Thoracic aorta (tissue), 2 donors: ENCODE results near the gene LTO1. TPM values are rescaled to one million over a fixed set of nuclear protein-coding genes. Genes with fewer than 3 reads are reported as not detected.

Source experiments
- ATAC-seq: fragments of 150-250 bp; one replicate; pipeline ENCODE4 v1.8.0; 2017; ENCODE audit warnings: low read depth; ENCODE audit not compliant: insufficient number of reproducible peaks, low FRiP score
- DNase-seq: peaks from one replicate; pipeline ENCODE4 v3.0.0-alpha.2; 2020; ENCODE audit warnings: low spot score
- H3K27ac ChIP-seq, 2 donors: fragments of 200-600 bp; sonication (generic); 1 replicate in 1 of 2; 2 replicates in 1 of 2; pipeline ENCODE4 v1.5.1; 2016; ENCODE audit warnings: mild to moderate bottlenecking in 2 of 2, moderate library complexity in 2 of 2
- H3K27me3 ChIP-seq: fragments of 200-600 bp; sonication (generic); replicated peaks from 2 replicates; pipeline ENCODE4 v1.6.0; 2016; ENCODE audit warnings: mild to moderate bottlenecking; ENCODE audit not compliant: insufficient read depth
- H3K36me3 ChIP-seq: fragments of 200-600 bp; sonication (generic); one replicate; pipeline ENCODE4 v1.5.1; 2016
- H3K4me1 ChIP-seq, 2 donors: fragments of 200-600 bp; sonication (generic); 1 replicate in 1 of 2; 2 replicates in 1 of 2; pipeline versions ENCODE4 v1.5.1 to v1.6.0; 2016; ENCODE audit warnings: low read depth in 2 of 2, mild to moderate bottlenecking in 1 of 2; ENCODE audit not compliant: control insufficient read depth in 1 of 2
- H3K4me3 ChIP-seq: fragments of 200-600 bp; sonication (generic); 2 replicates; pipeline ENCODE4 v1.5.1; 2016; ENCODE audit warnings: mild to moderate bottlenecking
- H3K9me3 ChIP-seq: fragments of 200-600 bp; sonication (generic); 2 replicates; pipeline ENCODE4 v1.5.1; 2016
- total RNA-seq, 2 donors: library from RNA; depleted of rRNA; stranded (reverse); fragments of >200 nt; gene quantifications; one replicate each; pipeline versions ENCODE4 v1.1.0 to v1.2.3, GENCODE V29; 2016
- TF ChIP-seq, protein P1 (sequence below): fragments of 200-600 bp; sonication (generic); IDR thresholded peaks from one replicate; pipeline ENCODE4 v1.5.1; 2019; ENCODE audit warnings: antibody characterized with exemption

LTO1 gene
- total RNA-seq, 2 donors from 2014 or later = 23.6 to 43.5 TPM

DNA sequence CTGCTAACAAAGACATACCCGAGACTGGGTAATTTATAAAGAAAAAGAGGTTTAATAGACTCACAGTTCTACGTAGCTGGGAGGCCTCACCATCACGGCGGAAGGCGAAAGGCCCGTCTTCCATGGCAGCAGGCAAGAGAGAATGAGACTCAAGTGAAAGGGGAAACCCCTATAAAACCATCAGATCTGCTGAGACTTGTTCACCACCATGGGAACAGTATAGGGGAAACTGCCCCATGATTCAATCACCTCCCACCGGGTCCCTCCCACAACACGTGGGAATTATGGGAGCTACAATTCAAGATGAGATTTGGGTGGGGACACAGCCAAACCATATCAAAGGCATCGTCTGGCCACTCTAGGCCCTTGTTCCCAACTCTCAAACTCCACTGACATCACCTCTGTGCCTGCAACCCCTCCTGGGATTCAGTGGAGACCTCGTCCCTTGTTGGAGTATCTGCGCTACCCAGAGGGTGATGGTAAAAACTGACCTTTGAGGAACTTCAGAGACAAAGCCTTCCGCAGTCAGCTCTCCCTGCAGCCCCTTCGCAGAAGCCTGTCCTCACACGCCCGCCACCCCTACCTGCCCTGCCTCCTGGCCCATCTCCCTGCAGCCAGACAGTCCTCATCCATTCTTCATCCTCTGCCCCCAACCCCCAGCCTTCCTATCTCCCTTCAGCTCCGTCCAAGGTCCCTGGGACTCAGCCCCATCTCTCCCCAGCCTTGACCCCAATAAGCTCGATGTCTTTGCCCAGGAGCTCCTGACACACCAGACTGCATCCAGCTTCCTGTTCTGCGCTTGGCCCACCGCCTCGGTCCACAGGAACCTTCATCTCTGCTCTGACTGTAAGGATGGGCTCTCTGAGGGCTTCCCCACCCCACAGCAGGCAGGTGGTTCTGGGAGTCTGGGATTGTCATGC lies 18.4 kb downstream of the LTO1 start:
- TF ChIP-seq, protein P1, sequence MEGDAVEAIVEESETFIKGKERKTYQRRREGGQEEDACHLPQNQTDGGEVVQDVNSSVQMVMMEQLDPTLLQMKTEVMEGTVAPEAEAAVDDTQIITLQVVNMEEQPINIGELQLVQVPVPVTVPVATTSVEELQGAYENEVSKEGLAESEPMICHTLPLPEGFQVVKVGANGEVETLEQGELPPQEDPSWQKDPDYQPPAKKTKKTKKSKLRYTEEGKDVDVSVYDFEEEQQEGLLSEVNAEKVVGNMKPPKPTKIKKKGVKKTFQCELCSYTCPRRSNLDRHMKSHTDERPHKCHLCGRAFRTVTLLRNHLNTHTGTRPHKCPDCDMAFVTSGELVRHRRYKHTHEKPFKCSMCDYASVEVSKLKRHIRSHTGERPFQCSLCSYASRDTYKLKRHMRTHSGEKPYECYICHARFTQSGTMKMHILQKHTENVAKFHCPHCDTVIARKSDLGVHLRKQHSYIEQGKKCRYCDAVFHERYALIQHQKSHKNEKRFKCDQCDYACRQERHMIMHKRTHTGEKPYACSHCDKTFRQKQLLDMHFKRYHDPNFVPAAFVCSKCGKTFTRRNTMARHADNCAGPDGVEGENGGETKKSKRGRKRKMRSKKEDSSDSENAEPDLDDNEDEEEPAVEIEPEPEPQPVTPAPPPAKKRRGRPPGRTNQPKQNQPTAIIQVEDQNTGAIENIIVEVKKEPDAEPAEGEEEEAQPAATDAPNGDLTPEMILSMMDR = no peak
- ATAC-seq (no peak), DNase-seq (no peak)
- Histone ChIP-seq H3K4me3 (no peak overlapping the region), H3K27ac (no peak overlapping the region), H3K27me3 (no peaks in the 10 kb centered on the region), H3K36me3 (peaks cover 13% of the 10 kb centered on the region), H3K4me1 (no peaks in the 10 kb centered on the region), H3K9me3 (no peaks in the 10 kb centered on the region)

DNA sequence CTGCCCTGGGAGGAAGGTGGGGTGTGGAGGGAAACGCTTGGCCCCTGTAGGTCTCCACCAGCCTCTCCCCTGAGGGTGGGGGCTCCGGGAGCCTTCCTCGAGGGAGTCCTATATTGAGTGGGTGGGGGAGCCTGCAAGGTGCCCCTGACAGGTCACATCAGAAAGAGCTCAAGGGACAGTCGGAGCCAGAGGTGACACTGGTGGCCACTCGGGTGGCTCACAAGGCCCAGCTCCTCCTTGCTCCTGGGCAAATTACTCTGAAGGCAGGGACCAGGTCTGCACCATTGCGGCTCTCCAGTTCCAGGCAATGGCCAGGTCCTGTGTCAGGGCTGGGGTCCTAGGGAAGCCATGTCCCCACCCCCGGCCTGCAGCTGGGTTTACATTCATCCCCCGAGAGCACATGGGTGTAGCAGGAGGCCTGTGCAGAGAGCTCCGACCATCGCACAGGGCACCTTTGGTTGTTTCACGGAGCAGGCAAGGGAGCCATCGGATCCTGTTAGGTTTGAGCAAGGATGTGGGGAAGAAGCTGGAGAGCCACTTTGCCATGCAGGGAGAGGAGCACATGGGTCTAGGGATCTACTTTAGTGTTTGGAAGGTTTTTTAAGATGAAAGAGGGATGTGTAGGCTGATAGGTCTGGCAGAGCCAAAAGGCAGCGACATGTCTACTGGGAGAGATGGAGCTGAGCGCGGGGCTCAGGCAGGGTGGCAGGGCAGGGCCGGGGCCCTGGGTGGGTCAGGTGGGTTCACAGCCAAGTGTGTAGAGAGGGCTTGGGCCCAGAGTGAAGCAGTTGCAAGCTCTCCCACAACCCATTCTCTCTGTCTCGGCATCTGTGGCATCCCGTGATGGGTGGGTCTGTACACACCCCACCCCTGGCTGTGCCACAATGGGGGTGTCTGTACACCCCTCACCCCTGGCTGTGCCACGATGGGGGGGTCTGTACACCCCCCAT lies 19.4 kb downstream of the LTO1 start:
- TF ChIP-seq, protein P1 = no peak
- no peaks in the 10 kb centered on the region for H3K27me3 ChIP-seq
- H3K9me3 ChIP-seq = no peaks in the 10 kb centered on the region
- DNase-seq (no peak), ATAC-seq (no peak)
- H3K36me3 ChIP-seq = peaks cover 17% of the 10 kb centered on the region
- no peaks in the 10 kb centered on the region for H3K4me1 ChIP-seq
- H3K4me3 ChIP-seq = no peak overlapping the region
- H3K27ac ChIP-seq = no peak overlapping the region

DNA sequence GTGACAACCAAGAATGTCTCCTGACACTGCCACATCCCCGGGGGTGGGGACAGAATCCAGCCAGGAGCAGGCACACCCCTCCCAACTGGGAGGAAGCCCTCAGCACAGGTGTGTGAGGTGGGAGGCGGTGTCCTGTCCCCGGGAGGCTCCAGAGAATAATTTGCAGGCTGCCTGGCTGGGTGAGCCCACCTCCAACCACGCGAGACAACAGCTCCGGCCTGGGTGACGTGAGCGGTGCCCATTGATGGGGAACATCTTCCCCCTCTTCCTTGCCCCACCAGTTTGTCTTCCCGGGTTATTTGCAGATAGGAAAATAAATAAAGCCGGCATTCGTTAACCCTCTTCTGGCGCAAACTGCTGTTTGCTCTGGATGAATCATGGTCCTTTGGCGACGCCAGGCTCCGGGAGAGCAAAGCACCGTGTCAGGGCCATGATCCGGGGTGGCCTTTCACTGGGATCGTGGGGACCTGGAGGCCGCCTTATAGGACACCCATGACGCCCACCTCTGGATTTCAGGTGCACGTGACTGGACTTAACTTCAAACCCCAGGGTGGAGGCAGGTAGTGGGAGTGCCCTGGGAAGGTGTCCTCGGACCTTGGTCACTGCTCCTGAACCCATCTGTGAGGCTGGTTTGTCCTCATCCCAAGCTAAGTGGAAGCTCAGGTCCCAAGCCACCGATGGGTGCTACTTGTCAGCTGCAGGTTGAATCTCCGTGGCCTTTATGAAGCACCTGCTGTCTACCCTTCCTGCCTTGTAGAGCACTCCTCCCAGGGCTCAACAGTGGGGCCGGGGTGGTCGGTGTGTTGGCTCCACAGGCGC lies 20.3 kb downstream of the LTO1 start:
- no peak overlapping the region for H3K4me3 ChIP-seq
- no peak overlapping the region for H3K27ac ChIP-seq
- TF ChIP-seq, protein P1 = no peak
- peaks cover 23% of the 10 kb centered on the region for H3K36me3 ChIP-seq
- ATAC-seq = no peak
- no peaks in the 10 kb centered on the region for H3K9me3 ChIP-seq
- no peak for DNase-seq
- H3K4me1 ChIP-seq = no peaks in the 10 kb centered on the region
- H3K27me3 ChIP-seq = no peaks in the 10 kb centered on the region

DNA sequence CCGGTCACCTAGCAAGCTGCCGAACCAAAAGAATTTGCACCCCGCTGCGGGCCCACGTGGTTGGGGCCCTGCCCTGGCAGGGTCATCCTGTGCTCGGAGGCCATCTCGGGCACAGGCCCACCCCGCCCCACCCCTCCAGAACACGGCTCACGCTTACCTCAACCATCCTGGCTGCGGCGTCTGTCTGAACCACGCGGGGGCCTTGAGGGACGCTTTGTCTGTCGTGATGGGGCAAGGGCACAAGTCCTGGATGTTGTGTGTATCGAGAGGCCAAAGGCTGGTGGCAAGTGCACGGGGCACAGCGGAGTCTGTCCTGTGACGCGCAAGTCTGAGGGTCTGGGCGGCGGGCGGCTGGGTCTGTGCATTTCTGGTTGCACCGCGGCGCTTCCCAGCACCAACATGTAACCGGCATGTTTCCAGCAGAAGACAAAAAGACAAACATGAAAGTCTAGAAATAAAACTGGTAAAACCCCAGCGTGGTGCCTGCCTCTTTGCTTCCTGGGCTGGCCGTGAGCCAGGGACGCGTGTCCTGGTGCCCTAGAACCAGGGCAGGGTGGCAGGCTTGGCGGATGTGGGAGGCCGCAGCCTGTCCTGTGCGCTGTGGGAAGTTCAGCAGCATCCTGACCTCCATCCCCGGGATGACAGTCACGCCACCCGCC lies 21.0 kb downstream of the LTO1 start:
- TF ChIP-seq, protein P1 = no peak
- no peaks in the 10 kb centered on the region for H3K9me3 ChIP-seq
- no peak overlapping the region for H3K27ac ChIP-seq
- ATAC-seq = no peak
- no peaks in the 10 kb centered on the region for H3K27me3 ChIP-seq
- peaks cover 28% of the 10 kb centered on the region for H3K36me3 ChIP-seq
- no peak overlapping the region for H3K4me3 ChIP-seq
- H3K4me1 ChIP-seq = no peaks in the 10 kb centered on the region
- DNase-seq = no peak
